GM19023 (cell line): ENCODE measurements around the gene FADS2.

ENCODE experiments used
- ATAC-seq: cut with Tn5 transposase; IDR thresholded peaks from one replicate; pipeline ENCODE4 v1.9.1; 2021; ENCODE audit warnings: mild to moderate bottlenecking, moderate library complexity; ENCODE audit not compliant: unreplicated experiment

The FADS2 gene

GRCh38 chr11:61842528-61842820 lies 14.4 kb downstream of the FADS2 start:
- ATAC-seq, result no peak

DNA sequence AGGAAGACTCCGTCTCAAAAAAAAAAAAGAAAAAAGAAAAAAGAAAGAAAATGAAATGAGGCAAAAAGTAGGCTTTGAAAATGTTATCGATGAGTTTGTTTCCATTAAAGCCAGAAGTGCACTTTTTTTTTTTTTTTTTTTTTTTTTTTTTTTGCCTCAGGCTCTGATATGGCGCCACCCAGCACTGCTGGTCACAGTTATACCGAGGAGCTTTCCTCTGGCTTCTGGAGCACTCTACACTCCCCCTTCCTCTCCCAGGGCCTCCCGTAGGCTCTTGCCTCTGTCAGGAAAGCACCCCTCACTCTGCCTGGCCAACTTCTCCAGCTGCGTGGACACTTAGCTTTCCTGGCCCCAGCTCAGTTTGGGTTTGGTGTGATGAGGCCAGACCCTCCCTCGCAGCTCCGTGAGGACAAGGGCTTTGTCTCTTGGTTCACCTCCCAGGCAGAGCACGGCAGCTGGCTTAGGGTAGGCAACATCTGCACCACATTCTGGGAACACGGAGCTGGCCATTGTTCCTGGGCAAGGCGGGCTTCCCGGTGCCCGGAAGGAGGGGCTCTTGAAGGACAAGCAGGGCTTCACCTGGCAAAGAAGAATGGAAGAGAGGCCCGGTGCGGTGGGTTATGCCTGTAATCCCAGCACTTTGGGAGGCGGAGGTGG lies 16.9 kb downstream of the FADS2 start:
- no peak for ATAC-seq

- ATAC-seq, result no peak
These were observed 18.4 kb downstream of the FADS2 start for GRCh38 chr11:61846362-61847020.

DNA sequence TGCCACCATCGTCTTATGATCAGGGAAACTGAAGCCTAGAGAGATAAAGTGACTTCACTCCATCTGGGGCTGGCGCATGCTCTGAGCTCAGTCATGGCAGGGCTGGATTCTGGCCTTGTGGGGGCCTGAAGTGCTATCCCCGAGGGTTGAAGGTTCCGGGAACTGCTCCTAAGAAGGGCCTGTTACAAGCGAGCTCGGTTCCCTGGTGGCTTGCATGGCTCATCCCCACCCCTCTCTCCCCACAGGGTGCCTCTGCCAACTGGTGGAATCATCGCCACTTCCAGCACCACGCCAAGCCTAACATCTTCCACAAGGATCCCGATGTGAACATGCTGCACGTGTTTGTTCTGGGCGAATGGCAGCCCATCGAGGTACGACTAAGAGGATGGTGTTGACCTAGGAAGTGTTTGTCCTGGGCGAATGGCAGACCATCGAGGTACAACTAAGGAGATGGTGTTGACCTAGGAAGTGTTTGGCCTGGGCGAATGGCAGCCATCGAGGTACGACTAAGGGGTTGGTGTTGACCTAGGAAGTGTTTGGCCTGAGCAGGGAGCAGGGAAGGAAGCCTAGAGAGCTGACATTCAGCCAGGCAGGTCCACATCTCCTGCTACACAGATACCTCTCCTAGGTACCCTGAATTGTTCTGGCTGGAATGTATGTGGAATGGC lies 19.9 kb downstream of the FADS2 start:
- no peak for ATAC-seq

DNA sequence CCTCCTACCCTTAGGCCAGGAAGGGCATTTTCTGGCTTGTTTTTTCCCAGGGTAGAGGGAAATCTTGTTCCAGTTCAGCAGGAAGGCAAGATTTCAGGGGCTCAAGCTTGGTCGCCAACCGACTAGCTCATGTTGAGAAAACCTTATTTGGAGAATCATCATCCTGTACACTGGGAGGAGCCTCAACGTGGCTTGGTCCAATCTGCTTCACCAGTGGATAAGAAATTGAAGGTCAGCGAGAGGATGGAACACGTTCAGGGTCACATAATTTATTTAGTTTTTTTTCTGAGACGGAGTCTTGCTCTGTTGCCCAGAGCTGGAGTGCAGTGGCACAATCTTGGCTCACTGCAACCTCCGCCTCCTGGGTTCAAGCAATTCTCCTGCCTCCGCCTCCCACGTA lies 20.5 kb downstream of the FADS2 start:
- no peak for ATAC-seq

GRCh38 chr11:61850687-61851086 lies 22.6 kb downstream of the FADS2 start:
- ATAC-seq, result no peak

DNA sequence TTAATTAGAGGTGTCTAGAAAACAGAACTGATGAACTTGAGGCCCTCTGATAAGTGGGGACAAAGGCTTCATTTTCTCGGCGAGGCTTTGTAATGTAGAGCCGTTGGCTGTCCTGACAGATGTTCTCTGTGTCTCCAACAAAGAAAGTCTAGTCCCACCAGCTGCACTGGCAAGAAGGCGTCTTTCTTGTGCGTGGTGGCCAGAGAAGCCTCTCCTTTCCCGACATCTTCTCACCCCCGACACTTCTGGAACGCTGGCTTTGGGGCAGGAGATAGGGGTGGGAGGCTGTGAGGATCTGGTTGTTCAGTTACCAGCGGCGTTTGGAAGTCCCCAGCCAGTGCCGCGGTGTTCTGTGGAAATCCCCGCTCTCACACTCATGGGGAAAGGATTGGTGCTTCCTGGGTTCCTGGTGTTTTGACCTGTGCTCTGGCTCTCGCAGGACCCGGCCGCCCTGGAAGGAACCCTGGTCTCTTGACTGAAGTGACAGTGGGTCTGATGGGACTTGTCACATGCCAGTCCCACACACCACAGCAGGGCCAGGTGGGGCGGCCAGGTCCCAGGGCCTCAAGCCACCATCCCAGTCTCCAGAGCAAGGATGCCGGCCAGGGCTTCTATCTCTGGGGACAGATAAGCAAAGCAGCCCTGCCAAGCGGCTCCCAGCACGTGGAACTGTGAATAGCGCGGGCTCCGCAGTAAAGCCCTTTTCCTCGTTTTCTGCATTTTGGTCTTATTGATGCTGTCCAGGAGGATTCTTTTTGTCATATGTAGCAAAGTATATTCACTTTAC lies 23.2 kb downstream of the FADS2 start:
- ATAC-seq, result no peak

GRCh38 chr11:61851900-61852295 lies 23.8 kb downstream of the FADS2 start:
- ATAC-seq, result no peak

- ATAC-seq, result no peak
These were observed 25.6 kb downstream of the FADS2 start for GRCh38 chr11:61853698-61854169.

DNA sequence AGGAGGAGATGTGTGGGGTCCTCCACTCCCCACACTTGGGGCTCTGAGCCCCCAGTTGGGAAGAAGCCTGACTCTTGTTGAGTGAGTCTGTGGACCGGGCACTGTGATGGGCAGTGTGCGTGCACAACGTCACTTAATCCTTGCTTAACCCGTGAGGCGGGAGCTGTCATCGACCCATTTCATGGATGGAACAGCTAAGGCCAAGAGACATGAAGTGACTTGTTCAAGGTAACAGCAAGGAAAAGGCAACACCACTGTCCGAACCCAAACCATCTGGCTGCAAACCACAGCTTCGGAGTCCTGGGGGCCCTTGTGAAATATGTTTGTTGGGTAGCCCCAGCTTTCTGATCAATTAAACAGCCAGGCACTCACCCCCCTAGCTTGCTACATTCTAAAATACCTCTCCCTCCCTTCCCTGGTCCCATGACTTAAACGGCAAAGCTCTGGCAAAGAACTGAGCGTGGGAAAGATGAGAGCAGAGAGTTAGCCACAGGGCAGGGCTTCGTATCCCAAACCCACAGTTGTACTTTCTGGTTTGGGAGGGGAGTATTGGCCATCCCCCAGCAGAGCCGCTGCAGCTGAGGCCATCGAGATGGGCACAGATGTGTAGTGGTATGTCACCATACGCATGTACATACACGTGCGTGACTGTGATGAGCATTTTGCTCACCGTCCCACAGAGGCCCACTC lies 26.3 kb downstream of the FADS2 start:
- no peak for ATAC-seq

DNA sequence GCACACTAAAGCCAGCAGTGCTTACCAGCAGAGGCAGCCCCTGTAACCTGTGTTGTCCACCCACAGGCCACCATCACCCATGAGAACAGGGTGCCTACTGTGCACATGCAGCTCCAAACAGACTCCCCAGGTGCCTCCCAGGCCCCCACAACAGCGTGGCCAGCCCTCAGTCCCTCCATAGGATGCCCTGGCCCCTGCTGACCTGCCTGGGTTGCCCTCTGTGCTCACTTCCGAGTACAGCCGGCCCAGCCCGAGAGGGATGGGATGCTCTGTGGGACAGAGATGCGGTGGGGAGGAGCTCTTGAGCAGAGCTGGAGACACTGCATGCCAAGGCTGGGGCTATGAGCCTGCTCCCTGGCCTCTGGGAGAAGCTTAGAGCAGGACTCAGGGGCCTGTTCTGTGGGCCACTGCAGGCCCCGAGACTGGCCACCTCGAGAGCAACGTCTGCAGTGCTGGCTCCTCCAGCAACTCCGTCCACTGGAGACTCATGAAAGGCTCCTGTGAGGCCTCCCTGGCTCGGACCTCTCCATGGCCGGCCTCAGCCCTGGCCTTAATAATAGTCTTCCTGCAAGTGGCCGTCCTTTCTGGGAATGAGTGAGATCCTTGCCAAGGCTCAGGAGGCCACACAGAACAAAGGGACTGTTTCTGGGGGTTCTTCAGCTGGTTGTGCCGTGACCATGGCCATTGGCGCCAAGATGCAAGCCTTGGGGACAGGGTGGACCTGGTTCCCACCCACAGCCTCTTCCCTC lies 27.0 kb downstream of the FADS2 start:
- ATAC-seq, result no peak

DNA sequence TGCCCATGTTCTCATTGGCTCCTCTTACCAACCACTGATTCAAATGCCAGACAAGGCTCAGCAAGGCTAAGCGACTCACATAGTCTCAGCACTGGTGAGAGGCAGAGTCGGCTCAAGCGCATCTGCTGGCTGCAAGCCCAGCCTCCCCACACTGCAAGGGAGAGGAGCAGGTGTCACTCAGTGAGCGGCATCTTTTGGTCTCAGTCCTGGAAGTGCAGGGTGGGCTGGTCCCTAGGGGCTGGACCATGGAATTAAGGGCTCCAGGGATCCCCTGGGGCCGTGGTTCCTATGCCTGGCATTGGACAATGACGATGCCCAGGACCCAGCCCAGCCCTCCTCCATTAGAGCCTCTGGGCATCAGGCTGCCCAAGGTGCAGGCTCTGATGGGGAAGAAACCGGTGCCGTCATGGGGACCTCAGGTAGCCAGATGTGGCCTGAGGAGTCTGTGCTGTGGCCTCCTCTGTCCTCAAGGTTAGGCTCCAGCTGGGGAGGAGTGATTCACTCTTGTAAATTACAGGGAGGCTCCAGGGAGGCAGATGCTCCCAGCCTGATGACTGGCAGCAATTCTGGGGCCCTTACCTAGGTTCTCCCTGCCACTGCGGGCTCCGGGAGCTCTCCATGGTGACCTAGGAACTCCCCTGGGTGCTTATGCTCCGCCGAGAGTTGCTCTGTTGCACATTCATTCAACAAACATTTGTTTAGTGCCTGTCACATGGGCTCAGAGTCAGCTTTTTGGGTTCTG lies 28.0 kb downstream of the FADS2 start:
- no peak for ATAC-seq

GRCh38 chr11:61860054-61860903 lies 32.2 kb downstream of the FADS2 start:
- ATAC-seq, result no peak

GRCh38 chr11:61861634-61862033 lies 33.5 kb downstream of the FADS2 start:
- no peak for ATAC-seq

DNA sequence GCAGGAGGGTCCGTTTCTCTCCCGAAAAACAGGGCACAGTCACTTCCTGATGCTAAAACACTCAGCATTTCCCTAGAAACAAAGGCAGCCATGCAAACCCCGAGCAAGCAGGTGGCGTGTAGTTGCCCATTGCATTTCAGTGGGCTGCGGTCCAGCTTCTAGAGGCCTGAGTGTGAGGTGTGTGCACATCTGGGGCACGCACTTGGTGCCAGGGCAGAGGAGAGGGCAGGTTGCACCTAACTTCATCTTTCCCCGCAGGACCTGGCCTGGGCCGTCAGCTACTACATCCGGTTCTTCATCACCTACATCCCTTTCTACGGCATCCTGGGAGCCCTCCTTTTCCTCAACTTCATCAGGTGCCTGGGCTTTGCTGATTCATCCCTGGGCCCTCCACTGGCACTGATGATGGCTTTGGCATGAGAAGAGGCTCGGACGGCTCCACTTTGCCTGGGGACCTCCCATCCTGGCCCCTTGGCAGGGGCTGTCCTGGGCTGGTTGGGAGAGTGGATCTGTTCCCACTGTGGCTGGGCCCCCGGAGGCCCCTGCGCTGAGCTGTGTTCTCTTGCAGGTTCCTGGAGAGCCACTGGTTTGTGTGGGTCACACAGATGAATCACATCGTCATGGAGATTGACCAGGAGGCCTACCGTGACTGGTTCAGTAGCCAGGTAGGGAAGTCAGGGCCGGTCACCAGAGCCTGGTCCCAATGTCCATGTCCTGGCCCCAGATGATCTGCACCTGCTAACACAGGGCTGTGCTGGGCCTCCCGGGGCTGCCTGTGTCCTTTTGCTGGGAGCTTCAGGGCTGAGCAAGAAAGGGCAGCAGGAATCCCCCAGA lies 34.8 kb downstream of the FADS2 start:
- ATAC-seq, result no peak

DNA sequence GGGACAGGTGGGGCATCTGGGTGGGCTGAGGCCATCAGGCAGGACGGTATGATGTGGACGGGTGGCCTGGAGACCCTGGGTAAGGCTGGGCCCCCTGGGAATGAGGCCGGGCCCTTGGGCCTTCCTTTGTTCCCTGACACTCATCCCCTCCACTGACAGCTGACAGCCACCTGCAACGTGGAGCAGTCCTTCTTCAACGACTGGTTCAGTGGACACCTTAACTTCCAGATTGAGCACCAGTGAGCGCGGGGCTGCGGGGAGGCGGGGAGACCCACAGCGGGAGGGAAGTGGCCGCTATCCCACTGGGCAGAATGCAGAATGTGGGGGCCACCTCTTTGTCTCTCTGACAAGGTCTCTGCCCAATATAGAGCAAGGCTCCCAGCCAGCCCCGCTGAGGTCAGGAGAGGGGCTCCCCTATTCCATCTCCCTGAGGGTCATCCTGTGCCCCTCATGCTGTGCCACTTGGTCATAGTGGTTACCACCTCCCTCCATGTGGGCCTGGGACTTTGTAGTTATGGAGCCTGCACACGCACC lies 35.5 kb downstream of the FADS2 start:
- ATAC-seq, result no peak
